K562 (cell line): ENCODE data around the gene PRLH. TPM values are rescaled to one million over a fixed set of nuclear protein-coding genes. Genes with fewer than 3 reads are reported as not detected.

Experiments used
- ATAC-seq: fragments of 200-7000 bp; cut with Tn5 transposase; 3 replicates; pipeline ENCODE4 v1.9.1; 2020; ENCODE audit warnings: moderate library complexity
- BruUV-seq: library from RNA; stranded (reverse); fragments of 400-500 nt; replicated peaks from 2 replicates; lab custom pipeline; 2021; lab: Mats Ljungman, UMichigan
- CTCF ChIA-PET: fragments of 300-600 bp; formaldehyde crosslinking; extraction: SDS; loops from one replicate; lab custom pipeline; 2021; ENCODE audit warnings: low intra/inter-chr PET ratio; lab: Yijun Ruan, JAX
- POLR2A ChIA-PET: fragments of 300-600, 350-650 bp; sonication (Branson Sonifier 250); formaldehyde crosslinking; extraction: SDS; loops from one replicate; lab custom pipeline; 2021; ENCODE audit warnings: antibody characterized with exemption, inconsistent platforms; lab: Yijun Ruan, JAX
- DNase-seq, 4 experiments: peaks; one replicate each; pipeline versions ENCODE4 v3.0.0 to v3.0.0-alpha.2; 2011 to 2018; ENCODE audit warnings: low spot score in 3 of 4, mixed read lengths in 3 of 4; ENCODE audit errors: extremely low read depth in 1 of 4
- FAIRE-seq: peaks from 2 replicates; lab custom pipeline; 2011; peaks lifted over from hg19 to GRCh38; lab: Jason Lieb, UNC
- H2AFZ ChIP-seq: 2 replicates; pipeline ENCODE4 v1.6.0; 2011; ENCODE audit warnings: low read depth, low read length, control low read depth, inconsistent platforms
- H3K27ac ChIP-seq: fragments of 200-600 bp; 3 replicates; pipeline ENCODE4 v1.8.0; 2011; ENCODE audit warnings: low read depth, mild to moderate bottlenecking, control low read depth, inconsistent platforms, low read length, moderate library complexity, mixed read lengths; ENCODE audit errors: extremely low read depth
- H3K27me3 ChIP-seq, 2 experiments: fragments of 300-600 bp in 1 of 2; 2 replicates in 1 of 2; 3 replicates in 1 of 2; pipeline versions ENCODE4 v1.6.0 to v1.8.0; 2011; ENCODE audit warnings: inconsistent platforms in 2 of 2, low read length in 2 of 2, mild to moderate bottlenecking in 1 of 2, mixed read lengths in 1 of 2, moderate library complexity in 1 of 2; ENCODE audit not compliant: control insufficient read depth in 2 of 2, insufficient read depth in 2 of 2
- H3K36me3 ChIP-seq: fragments of 300-600 bp; 3 replicates; pipeline ENCODE4 v1.8.0; 2011; ENCODE audit warnings: mild to moderate bottlenecking, low read length, inconsistent platforms; ENCODE audit not compliant: control insufficient read depth, insufficient read depth
- H3K4me1 ChIP-seq, 2 experiments: fragments of 200-600 bp in 1 of 2; replicated peaks in 1 of 2; 2 replicates in 1 of 2; 3 replicates in 1 of 2; pipeline versions ENCODE4 v1.5.1 to v1.8.0; 2011; ENCODE audit warnings: inconsistent platforms in 2 of 2, low read length in 2 of 2, mild to moderate bottlenecking in 1 of 2, mixed read lengths in 1 of 2, moderate library complexity in 1 of 2; ENCODE audit not compliant: control insufficient read depth in 2 of 2, insufficient read depth in 2 of 2
- H3K4me2 ChIP-seq: 2 replicates; pipeline ENCODE4 v1.6.1; 2011; ENCODE audit warnings: low read length, control low read depth, inconsistent platforms, mixed read lengths; ENCODE audit not compliant: insufficient read depth
- H3K4me3 ChIP-seq: fragments of 200-600 bp; sonication (generic), shearing (Covaris generic); 2 replicates; pipeline ENCODE4 v1.5.1; 2016; ENCODE audit warnings: control low read depth, inconsistent platforms
- H3K79me2 ChIP-seq: fragments of 200-600 bp; 3 replicates; pipeline ENCODE4 v1.8.0; 2011; ENCODE audit warnings: low read length, inconsistent platforms; ENCODE audit not compliant: control insufficient read depth, insufficient read depth
- H3K9ac ChIP-seq, 2 experiments: 2 replicates each; pipeline versions ENCODE4 v1.6.0 to v1.6.1; 2011; ENCODE audit warnings: low read depth in 2 of 2, low read length in 2 of 2, control low read depth in 1 of 2, inconsistent platforms in 1 of 2, mild to moderate bottlenecking in 1 of 2, mixed read lengths in 1 of 2; ENCODE audit not compliant: insufficient read depth in 1 of 2
- H3K9me1 ChIP-seq: one replicate; pipeline ENCODE4 v1.6.0; 2011; ENCODE audit warnings: inconsistent platforms, mild to moderate bottlenecking, low read length, moderate library complexity; ENCODE audit not compliant: control insufficient read depth, insufficient read depth
- H3K9me3 ChIP-seq: replicated peaks from 2 replicates; pipeline ENCODE4 v1.5.1; 2011; ENCODE audit warnings: low read depth, low read length, inconsistent platforms; ENCODE audit not compliant: control insufficient read depth, insufficient read depth
- H4K20me1 ChIP-seq: replicated peaks from 2 replicates; pipeline ENCODE4 v1.6.1; 2011; ENCODE audit warnings: low read length, inconsistent platforms, mixed read lengths; ENCODE audit not compliant: control insufficient read depth, insufficient read depth
- EGR1 ChIP-seq: fragments of 450-650 bp; conservative IDR thresholded peaks from 2 replicates; pipeline ENCODE4 v1.6.1; 2017; ENCODE audit warnings: mild to moderate bottlenecking
- FOSL1 ChIP-seq: fragments of 200-800 bp; sonication (Bioruptor generic); conservative IDR thresholded peaks from 2 replicates; pipeline ENCODE4 v1.6.1; 2016; ENCODE audit warnings: missing genetic modification characterization, missing compliant biosample characterization
- IRF9 ChIP-seq: fragments of 450-650 bp; IDR thresholded peaks from 2 replicates; pipeline ENCODE4 v1.6.1; 2016; ENCODE audit warnings: missing biosample characterization, missing genetic modification characterization
- STAG1 ChIP-seq: sonication (generic); formaldehyde crosslinking; IDR thresholded peaks from 2 replicates; pipeline ENCODE4 v1.5.0; 2020; ENCODE audit warnings: missing genetic modification reagents, borderline replicate concordance
- TGIF2 ChIP-seq: sonication (generic); formaldehyde crosslinking; IDR thresholded peaks from 2 replicates; pipeline ENCODE4 v1.8.1; 2022; ENCODE audit warnings: mild to moderate bottlenecking, missing genetic modification reagents, moderate library complexity
- ZNF668 ChIP-seq: fragments of 250-450 bp; sonication (Bioruptor Pico); IDR thresholded peaks from 2 replicates; pipeline ENCODE4 v1.8.0; 2022; ENCODE audit warnings: mild to moderate bottlenecking, inconsistent platforms
- WGBS: fragments of 100-300 bp; shearing (Covaris generic); methylation state at CpG from one replicate; pipeline ENCODE4 v1.1.6; 2016; ENCODE audit warnings: low coverage, mixed read lengths; ENCODE audit not compliant: insufficient coverage; ENCODE audit errors: missing lambda C conversion rate; 5-methylcytosine and 5-hydroxymethylcytosine counted together
- in situ Hi-C: fragments of 300-500 bp; cut with MboI; formaldehyde crosslinking; loops from 4 replicates; pipeline ENCODE4 v1.15.0; 2018; ENCODE audit warnings: inconsistent platforms, mixed read lengths
- intact Hi-C: fragments of 100-400 bp; cut with micrococcal nuclease; formaldehyde crosslinking; loops from 2 replicates; pipeline ENCODE4 v1.14.2; 2022
- polyA plus RNA-seq, 8 experiments: library from polyadenylated mRNA; depleted of rRNA in 4 of 8; stranded (reverse) in 5 of 8; unstranded in 3 of 8; fragments of >200 nt; fragmentation: Nextera tagmentation in 2 of 8; fragmentation: Illumina TruSeq in 1 of 8; extraction: Ambion mirVana in 2 of 8; extraction: Trizol in 1 of 8; gene quantifications; 2 replicates each; pipeline versions ENCODE4 v1.2.1 to v1.2.3, GENCODE V29; 2011 to 2014; ENCODE audit warnings: inconsistent platforms in 1 of 8, missing spikeins in 1 of 8
- total RNA-seq, 7 experiments: library from RNA; depleted of rRNA in 6 of 7; stranded (reverse); fragments of >200 nt in 6 of 7; fragmentation: Illumina TruSeq in 2 of 7; extraction: Trizol in 2 of 7; gene quantifications; 2 replicates each; pipeline versions ENCODE4 v1.2.1 to v1.2.3, GENCODE V29; 2011 to 2021; ENCODE audit warnings: low replicate concordance in 1 of 7

PRLH gene
- total and polyA plus RNA-seq, 9 of the 15 experiments (the other 6 are each of a cell fraction or from before 2014, with no cell fraction given), result not detected

DNA sequence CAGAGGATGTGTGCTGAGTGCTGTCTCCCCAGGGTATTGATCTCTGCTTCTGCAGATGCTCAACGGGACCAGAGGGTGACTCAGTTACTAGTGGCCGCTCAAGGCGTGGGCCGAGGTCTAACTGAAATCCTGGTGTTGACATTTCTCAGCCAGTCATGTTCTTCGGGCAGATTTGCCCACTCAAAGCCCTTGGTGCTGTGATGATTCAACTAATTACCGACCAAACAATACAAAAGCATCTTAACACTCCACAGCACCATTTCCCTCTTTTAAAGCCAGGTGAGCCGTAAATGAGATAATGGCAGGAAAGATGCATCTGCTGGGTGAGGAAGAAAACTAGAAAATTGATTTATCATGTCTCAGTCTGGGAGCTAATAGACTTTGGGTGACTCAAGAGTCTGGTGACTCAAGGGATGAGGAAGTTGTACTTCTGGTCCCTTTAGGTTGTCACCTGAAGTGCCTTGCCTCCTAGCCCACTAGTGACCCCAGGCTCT is 32.7 kb upstream of the PRLH start:
- Histone ChIP-seq H3K4me1 (no peaks in the 10 kb centered on the region; a peak in 2 of 5 replicates), H2AFZ (no peak overlapping the region), H3K9me3 (no peaks in the 10 kb centered on the region), H3K9me1 (no peaks in the 10 kb centered on the region)
- ATAC-seq, result no peak
- POLR2A ChIA-PET, result interaction anchor here (0.6 kb wide), 1 partner anchor 65 kb away, joined by 3 read pairs; no protein-coding TSS in a partner anchor
- no peak for TF ChIP-seq TGIF2 (CRISPR knock-in tag)
- no peak for TF ChIP-seq STAG1
- no peak for TF ChIP-seq IRF9
- TF ChIP-seq ZNF668 (CRISPR knock-in tag), result no peak
- TF ChIP-seq FOSL1, result peak; percentile 64
- peak; percentile 26; the same call in 1 of the 2 replicates for TF ChIP-seq EGR1
- TF ChIP-seq, all 486 proteins: peak for 2
- no TSS peak for BruUV-seq
- FAIRE-seq (no peak), DNase-seq (no peak)
- 2% methylated on average over 7 of the region's 7 CpGs for WGBS
- H3K36me3 ChIP-seq, result no peaks in the 10 kb centered on the region
- H3K79me2 ChIP-seq, result no peaks in the 10 kb centered on the region
- peaks cover 4 to 71% of the 10 kb centered on the region in 2 experiments; a peak in 3 of 5 replicates for H3K27me3 ChIP-seq
- no peak overlapping the region for H3K4me3 ChIP-seq
- no peak overlapping the region for H3K9ac ChIP-seq
- no peak overlapping the region for H3K4me2 ChIP-seq
- CTCF ChIA-PET, result no interaction called here
- H4K20me1 ChIP-seq, result no peaks in the 10 kb centered on the region
- intact Hi-C loops, result no loop called here
- in situ Hi-C loops, result no loop called here
- no peak overlapping the region for H3K27ac ChIP-seq
